ENCODE data around the gene TBL1X.

TBL1X gene

GRCh38 chrX:9489234-9489633, 24.4 kb downstream of the TBL1X start:
- TF ChIP-seq ZFX (IDR thresholded peaks at IDR 0.05) (no peak), CTCF (conservative IDR thresholded peaks at IDR 0.05) (no peak)
- no peak overlapping the region for H3K27ac ChIP-seq

GRCh38 chrX:9492901-9493300, 28.0 kb downstream of the TBL1X start:
- H3K27ac ChIP-seq, result no peak overlapping the region
- TF ChIP-seq ZFX (IDR thresholded peaks at IDR 0.05), result no peak
- no peak for TF ChIP-seq CTCF (conservative IDR thresholded peaks at IDR 0.05)

GRCh38 chrX:9493936-9494335, 29.1 kb downstream of the TBL1X start:
- no peak overlapping the region for H3K27ac ChIP-seq
- TF ChIP-seq ZFX (IDR thresholded peaks at IDR 0.05) (no peak), CTCF (conservative IDR thresholded peaks at IDR 0.05) (no peak)

GRCh38 chrX:9494771-9495170, 29.9 kb downstream of the TBL1X start:
- TF ChIP-seq ZFX (IDR thresholded peaks at IDR 0.05) (no peak), CTCF (conservative IDR thresholded peaks at IDR 0.05) (no peak)
- H3K27ac ChIP-seq, result peak overlapping the region; percentile 48

- no peak overlapping the region for H3K27ac ChIP-seq
- no peak for TF ChIP-seq ZFX (IDR thresholded peaks at IDR 0.05)
- TF ChIP-seq CTCF (conservative IDR thresholded peaks at IDR 0.05), result no peak
Observed at GRCh38 chrX:9495496-9495895, 30.6 kb downstream of the TBL1X start.

- TF ChIP-seq ZFX (IDR thresholded peaks at IDR 0.05) (no peak), CTCF (conservative IDR thresholded peaks at IDR 0.05) (no peak)
- no peak overlapping the region for H3K27ac ChIP-seq
Observed at GRCh38 chrX:9498236-9498635, 33.4 kb downstream of the TBL1X start.

- no peak for TF ChIP-seq CTCF (conservative IDR thresholded peaks at IDR 0.05)
- no peak for TF ChIP-seq ZFX (IDR thresholded peaks at IDR 0.05)
- no peak overlapping the region for H3K27ac ChIP-seq
Observed at GRCh38 chrX:9500584-9500983, 35.7 kb downstream of the TBL1X start.
